ENCODE measurements around the gene OR10AD1.

OR10AD1 gene

GRCh38 chr12:48189331-48190125, 13.6 kb downstream of the OR10AD1 start:
- H3K4me1 ChIP-seq (ENCODE audit: low read length) = no peaks in the 10 kb centered on the region
- peak; percentile 71 for DNase-seq
- H3K27ac ChIP-seq (ENCODE audit: low read length) = no peak overlapping the region
- no peak overlapping the region for H3K9ac ChIP-seq (ENCODE audit: low read length)
- H3K36me3 ChIP-seq (replicated peaks; ENCODE audit: insufficient read depth, low read length) = no peaks in the 10 kb centered on the region
- H3K9me3 ChIP-seq (replicated peaks; ENCODE audit: insufficient read depth, low read length) = no peaks in the 10 kb centered on the region
- H3K27me3 ChIP-seq (replicated peaks; ENCODE audit: insufficient read depth, low read length) = peaks cover 11% of the 10 kb centered on the region
- no peaks in the 10 kb centered on the region for H3K9me2 ChIP-seq (replicated peaks; ENCODE audit: insufficient read depth, low read length)
- H3K4me3 ChIP-seq (ENCODE audit: low read length) = no peak overlapping the region
- H3K79me2 ChIP-seq (ENCODE audit: low read length) = no peaks in the 10 kb centered on the region
- TF ChIP-seq CTCF (IDR thresholded peaks at IDR 0.05; ENCODE audit: low read length) = peak; percentile 87
- TF ChIP-seq EZH2 (optimal IDR thresholded peaks at IDR 0.05; ENCODE audit: low read depth, low read length) = no peak
- H3K4me2 ChIP-seq (ENCODE audit: low read depth, low read length) = no peak overlapping the region
- no peaks in the 10 kb centered on the region for H4K20me1 ChIP-seq (ENCODE audit: insufficient read depth, low read length)
- no peak overlapping the region for H2AFZ ChIP-seq (ENCODE audit: low read length)
- H3F3A ChIP-seq (ENCODE audit: insufficient read depth, low read length) = no peaks in the 10 kb centered on the region

- H3F3A ChIP-seq (ENCODE audit: insufficient read depth, low read length) = no peaks in the 10 kb centered on the region
- DNase-seq = no peak
- H3K4me2 ChIP-seq (ENCODE audit: low read depth, low read length) = no peak overlapping the region
- H3K79me2 ChIP-seq (ENCODE audit: low read length) = no peaks in the 10 kb centered on the region
- no peaks in the 10 kb centered on the region for H3K4me1 ChIP-seq (ENCODE audit: low read length)
- H3K9me3 ChIP-seq (replicated peaks; ENCODE audit: insufficient read depth, low read length) = no peaks in the 10 kb centered on the region
- H4K20me1 ChIP-seq (ENCODE audit: insufficient read depth, low read length) = no peaks in the 10 kb centered on the region
- H3K36me3 ChIP-seq (replicated peaks; ENCODE audit: insufficient read depth, low read length) = no peaks in the 10 kb centered on the region
- H3K9ac ChIP-seq (ENCODE audit: low read length) = no peak overlapping the region
- H2AFZ ChIP-seq (ENCODE audit: low read length) = no peak overlapping the region
- H3K27ac ChIP-seq (ENCODE audit: low read length) = no peak overlapping the region
- H3K27me3 ChIP-seq (replicated peaks; ENCODE audit: insufficient read depth, low read length) = peaks cover 16% of the 10 kb centered on the region
- no peak for TF ChIP-seq CTCF (IDR thresholded peaks at IDR 0.05; ENCODE audit: low read length)
- TF ChIP-seq EZH2 (optimal IDR thresholded peaks at IDR 0.05; ENCODE audit: low read depth, low read length) = no peak
- TF ChIP-seq EZH2phosphoT487 (IDR thresholded peaks at IDR 0.05; ENCODE audit: low read length) = no peak
- H3K9me2 ChIP-seq (replicated peaks; ENCODE audit: insufficient read depth, low read length) = no peaks in the 10 kb centered on the region
- H3K4me3 ChIP-seq (ENCODE audit: low read length) = no peak overlapping the region
Measured at GRCh38 chr12:48187916-48188695, 15.0 kb downstream of the OR10AD1 start.

- no peaks in the 10 kb centered on the region for H3K79me2 ChIP-seq (ENCODE audit: low read length)
- H2AFZ ChIP-seq (ENCODE audit: low read length) = no peak overlapping the region
- no peak for TF ChIP-seq EZH2 (optimal IDR thresholded peaks at IDR 0.05; ENCODE audit: low read depth, low read length)
- TF ChIP-seq CTCF (IDR thresholded peaks at IDR 0.05; ENCODE audit: low read length) = no peak
- TF ChIP-seq EZH2phosphoT487 (IDR thresholded peaks at IDR 0.05; ENCODE audit: low read length) = no peak
- no peaks in the 10 kb centered on the region for H3K36me3 ChIP-seq (replicated peaks; ENCODE audit: insufficient read depth, low read length)
- H3K9me2 ChIP-seq (replicated peaks; ENCODE audit: insufficient read depth, low read length) = no peaks in the 10 kb centered on the region
- H4K20me1 ChIP-seq (ENCODE audit: insufficient read depth, low read length) = no peaks in the 10 kb centered on the region
- DNase-seq = no peak
- no peaks in the 10 kb centered on the region for H3K9me3 ChIP-seq (replicated peaks; ENCODE audit: insufficient read depth, low read length)
- no peak overlapping the region for H3K4me3 ChIP-seq (ENCODE audit: low read length)
- no peak overlapping the region for H3K9ac ChIP-seq (ENCODE audit: low read length)
- peaks cover 15% of the 10 kb centered on the region for H3K4me1 ChIP-seq (ENCODE audit: low read length)
- H3K27me3 ChIP-seq (replicated peaks; ENCODE audit: insufficient read depth, low read length) = peaks cover 16% of the 10 kb centered on the region
- H3F3A ChIP-seq (ENCODE audit: insufficient read depth, low read length) = no peaks in the 10 kb centered on the region
- no peak overlapping the region for H3K4me2 ChIP-seq (ENCODE audit: low read depth, low read length)
- no peak overlapping the region for H3K27ac ChIP-seq (ENCODE audit: low read length)
Measured at GRCh38 chr12:48185181-48185919, 17.7 kb downstream of the OR10AD1 start.

All from MM.1S (cell line).